GM19099 (cell line): ENCODE results near the gene GNB1.

Source experiments
- POLR2A ChIP-seq: IDR thresholded peaks from 3 replicates; pipeline ENCODE4 v1.6.1; 2011; ENCODE audit warnings: low read depth; ENCODE audit not compliant: insufficient read length; ENCODE audit errors: extremely low read depth

The GNB1 gene

DNA sequence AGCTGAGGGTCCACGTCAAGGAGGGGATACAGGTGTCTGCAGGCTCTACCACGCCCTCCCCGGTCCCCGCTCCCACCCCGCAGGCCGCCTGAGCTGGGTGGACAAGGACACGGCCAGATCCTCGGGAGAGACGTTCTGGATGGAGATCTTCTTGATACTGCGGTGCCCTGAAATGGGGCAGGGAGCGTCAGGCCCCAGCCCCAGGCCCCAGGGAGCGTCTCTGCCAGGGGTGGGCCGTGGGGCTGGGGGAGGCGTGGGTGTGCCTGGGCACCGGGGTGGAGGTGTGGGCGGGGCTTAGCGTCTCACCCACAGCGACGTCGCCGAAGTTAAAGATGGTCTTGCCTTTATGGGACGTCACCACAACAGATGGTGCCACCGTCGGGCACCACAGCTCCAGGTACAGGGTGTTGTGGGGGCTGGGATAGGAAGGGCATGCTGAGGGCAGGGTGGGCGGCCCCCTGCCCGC is 35.5 kb upstream of the GNB1 start:
- no peak for TF ChIP-seq POLR2A

DNA sequence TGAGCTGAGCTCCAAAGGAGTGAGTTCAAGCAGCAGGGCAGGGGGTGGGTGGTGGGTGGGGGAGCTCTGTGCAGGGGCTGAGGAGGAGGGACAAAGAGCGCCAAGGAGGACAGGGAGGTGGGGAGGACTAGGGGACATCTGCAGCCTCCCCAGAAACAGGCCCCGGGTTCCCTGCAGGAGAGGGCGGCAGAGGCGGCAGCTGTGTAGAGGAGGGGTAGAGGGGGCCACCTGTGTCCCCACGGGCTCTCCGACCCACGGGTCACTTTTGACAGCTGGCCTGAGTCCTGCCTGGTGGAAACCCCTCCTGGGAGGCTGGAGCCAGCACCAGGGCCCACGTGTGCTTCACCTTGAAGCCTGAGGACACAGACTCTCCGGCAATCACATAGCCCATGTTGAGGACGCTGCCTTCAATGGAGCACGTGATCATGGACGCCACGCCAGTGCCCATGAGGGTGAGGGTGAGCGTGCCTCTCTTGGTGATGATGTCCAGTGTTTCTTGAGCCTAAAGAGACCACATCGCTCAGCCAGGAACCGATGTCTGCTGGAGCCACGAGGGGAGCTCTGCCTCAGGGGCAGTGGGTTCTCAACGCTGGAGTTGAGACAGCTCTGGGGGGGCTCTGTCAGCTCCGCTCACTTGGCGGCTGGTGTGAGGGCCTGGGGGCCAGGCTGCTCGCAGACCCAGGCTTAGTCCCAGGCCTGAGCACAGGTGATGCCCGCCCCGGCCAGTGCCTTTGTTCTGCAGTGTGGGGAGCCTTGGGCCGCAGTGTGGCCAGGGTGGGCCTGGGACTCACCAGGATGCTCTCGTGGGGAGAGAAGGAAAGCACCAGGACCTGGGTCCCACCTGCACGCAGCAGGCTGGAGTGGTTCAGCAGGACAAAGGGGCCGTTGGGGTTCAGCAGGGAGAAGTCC is 34.8 kb upstream of the GNB1 start:
- TF ChIP-seq POLR2A: no peak

DNA sequence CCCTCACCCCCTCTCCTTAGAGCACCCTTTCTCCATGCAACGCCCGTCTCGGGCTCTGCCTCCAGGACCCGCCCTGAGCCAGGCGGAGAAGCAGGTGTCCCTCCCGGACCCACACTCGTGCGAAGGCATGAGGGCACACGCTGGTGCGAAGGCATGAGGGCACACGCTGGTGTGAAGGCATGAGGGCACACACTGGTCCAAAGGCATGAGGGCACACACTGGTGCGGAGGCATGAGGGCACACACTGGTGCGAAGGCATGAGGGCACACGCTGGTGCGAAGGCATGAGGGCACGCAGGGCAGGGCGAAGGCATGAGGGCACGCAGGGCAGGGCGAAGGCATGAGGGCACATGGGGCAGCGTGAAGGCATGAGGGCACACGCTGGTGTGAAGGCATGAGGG is 34.0 kb upstream of the GNB1 start:
- TF ChIP-seq POLR2A: no peak

DNA sequence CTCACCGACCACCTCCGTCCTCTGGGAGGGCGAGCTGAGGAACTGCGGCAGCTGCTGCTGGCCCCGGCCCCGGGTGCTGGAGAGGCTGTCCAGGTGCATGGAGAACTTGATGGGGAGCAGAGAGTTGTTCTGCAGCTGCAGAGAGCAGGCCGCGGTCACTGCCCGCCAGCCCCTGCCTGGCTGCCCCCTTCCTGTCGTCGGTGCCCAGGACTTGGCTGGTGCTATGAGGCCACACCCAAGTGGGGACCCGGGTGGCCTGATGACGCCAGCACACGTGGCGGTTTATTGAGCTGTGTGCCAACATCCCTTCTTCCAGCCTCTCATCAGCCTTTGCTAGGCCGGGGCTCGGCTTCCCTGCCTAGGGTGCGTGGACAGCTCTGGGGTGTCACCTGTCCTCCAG is 33.5 kb upstream of the GNB1 start:
- TF ChIP-seq POLR2A: no peak

DNA sequence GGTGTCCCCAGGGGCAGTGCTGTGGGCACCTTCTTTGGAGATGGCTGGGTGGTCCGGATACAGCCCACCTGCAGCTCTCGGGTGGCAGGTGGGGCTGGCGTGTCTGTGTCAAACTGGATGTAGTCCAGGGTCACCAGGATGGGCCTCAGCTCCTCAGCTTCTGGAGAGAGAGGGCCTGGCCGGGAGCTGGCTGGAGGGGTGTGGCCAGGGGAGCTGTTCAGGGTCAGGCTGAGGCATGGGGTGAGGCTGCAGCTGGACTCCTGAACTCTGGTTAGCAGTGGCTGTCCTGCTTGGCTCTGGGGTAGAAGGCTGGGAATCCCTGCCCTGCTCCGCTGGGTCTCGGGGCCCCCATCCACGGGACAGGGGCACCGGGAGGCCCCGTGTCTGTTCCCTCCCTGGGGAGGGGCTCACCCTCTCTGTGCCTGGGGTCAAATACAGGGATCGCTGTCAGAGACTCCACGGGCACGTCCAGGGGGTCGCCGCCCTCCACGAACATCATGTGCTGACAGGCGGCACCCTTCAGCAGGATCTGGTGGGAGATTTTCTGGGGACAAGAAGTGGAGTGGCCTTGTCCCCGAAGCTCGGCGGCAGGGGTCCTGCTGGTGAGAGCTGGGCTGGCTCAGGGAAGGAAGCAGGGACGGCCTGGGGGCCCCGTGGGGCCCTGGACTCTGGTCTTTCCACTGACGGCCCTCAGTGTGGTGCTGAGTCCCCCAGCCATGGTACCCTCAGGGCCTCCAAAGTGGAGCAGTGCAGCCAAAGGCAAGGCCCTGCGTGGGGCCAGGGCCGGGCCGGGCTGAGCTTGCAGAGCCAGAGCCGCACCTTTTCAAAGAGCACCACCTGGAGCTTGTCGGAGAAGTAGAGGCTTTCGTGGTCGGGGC is 32.3 kb upstream of the GNB1 start:
- no peak for TF ChIP-seq POLR2A

DNA sequence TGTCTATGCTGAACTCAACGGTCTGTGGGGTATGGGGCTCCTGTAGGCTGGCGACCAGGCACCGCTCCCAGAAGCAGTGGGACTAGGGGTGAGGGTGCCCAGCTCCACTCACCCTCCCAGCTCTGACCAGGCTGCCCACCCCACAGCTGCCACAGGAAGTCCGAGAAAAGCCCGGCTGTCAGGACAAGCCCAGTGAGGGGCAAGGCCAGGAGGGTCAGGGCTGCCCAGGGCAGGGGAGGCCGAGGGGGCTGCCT is 31.7 kb upstream of the GNB1 start:
- no peak for TF ChIP-seq POLR2A

DNA sequence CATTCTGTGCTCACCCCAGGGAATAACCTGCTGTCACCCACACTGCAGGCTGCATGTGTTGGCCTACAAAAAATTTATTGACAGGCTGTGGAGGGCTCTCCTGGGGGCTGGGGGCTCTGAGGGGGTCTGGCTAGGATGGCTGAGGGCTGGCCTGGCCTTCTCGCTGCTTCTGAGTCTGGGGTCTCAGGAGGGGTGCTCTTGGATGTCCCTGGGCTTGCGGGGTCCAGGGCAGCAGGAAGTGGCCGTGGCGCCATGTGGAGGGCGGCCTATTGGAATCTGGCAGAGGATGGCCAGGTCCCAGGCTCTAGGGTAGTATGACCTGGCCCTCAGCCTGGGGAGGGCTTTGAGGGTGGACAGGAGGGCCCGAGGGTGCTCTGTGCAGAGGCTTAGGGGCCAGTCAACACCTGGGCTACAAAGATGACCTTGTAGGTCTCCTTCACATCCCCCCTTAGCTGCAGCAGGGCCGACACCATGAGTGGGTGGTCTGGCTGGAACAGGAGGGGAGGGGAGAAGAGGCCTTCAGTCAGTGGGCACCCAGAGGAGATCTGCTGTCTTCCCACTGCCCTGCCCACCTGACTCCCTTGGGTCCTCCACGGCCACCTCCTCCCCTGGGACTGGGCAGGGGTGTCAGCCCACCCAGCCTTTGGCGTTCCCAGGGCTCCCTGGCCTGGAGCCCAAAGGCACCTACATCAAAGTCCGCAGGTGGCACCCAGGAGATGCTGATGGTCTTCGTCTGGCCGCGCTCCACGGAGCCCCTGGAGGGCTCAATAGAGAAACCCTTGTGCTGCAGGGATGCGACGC is 31.2 kb upstream of the GNB1 start:
- TF ChIP-seq POLR2A: no peak

DNA sequence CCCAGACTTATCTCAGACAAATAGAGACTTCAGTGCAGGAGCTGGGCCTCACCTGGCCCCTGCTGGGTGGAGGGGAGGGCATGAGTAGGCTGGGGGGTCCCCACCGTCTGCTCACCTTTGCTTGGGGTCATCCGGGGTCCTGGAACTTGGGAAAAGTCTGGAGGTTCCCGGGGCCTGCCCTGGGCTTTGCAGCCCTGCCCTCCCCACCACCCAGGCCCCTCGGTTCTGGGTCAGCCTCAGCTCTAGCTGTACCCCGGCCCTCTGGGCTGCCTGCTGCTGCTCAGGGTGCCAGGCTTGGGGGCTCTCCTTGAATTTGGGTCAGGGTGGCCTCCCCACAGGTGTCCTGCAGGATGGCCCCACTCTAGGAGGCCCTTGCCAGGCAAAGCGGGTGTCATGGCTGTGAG is 30.6 kb upstream of the GNB1 start:
- no peak for TF ChIP-seq POLR2A

DNA sequence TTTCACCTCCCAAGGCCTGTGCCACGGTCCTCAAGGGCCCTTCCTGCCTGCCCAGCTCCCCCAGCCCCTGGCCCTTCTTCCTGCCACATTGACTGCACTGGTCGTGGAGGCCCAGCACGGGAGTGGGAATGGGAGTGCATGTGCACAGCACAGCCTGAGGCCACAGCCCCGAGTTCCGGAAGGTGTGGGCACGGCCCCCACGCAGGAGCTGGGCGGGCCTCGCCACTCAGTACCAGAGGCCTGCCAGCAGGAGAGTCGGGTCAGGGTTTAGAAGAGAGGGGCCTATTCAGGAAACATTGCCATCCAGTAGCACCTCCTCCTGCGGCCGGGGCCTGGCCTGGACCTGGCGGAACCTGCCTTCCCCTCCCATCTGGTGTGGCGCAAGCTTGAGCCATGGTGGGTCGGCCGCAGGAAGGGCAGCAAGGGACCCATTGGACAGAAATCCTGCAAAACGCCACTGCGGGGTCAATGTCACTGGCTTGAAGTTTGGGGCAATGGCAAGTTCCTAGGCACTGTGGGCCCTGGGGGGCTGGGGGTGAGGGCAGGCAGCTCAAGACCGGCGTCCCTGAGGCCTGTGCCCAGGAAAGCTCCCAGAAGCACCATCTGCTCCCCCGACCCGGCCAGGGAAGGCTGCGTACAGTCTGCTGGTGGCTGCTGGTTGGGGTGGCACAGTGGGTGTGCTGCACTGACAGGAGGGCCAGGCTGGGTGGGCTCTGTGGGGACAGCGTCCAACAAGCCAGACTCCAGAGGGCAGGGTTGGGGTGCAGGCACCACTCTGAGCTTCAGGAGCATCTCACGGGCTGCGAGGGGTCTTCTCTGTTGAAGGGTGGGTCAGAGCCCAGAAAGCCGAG is 29.9 kb upstream of the GNB1 start:
- no peak for TF ChIP-seq POLR2A

DNA sequence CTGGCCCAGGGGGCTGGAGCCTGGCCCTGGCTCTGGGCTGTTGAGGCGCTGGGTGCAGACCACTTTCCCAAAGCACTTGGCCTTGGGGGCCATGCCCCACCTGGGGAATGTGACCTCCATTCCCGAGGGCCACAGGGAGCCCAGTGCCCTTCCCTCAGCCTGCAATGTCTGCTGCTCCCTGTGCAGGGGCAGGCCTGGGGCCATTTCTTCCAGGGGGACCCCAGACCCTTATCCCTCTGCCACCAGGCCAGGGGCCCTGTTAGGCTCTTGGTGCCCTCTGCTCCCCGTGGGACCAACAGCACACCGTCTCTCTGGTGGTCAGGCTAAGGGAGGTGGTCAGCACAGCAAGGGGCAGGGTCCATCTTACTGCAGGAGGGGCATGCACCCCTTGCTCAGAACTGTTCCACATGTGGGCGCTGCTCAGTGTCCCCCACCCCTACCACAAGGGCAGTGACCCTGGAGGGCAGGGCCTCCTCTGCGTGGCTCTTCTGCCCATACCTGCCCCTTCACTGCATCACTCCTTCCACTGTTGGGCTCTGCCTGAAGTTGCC is 29.2 kb upstream of the GNB1 start:
- no peak for TF ChIP-seq POLR2A

DNA sequence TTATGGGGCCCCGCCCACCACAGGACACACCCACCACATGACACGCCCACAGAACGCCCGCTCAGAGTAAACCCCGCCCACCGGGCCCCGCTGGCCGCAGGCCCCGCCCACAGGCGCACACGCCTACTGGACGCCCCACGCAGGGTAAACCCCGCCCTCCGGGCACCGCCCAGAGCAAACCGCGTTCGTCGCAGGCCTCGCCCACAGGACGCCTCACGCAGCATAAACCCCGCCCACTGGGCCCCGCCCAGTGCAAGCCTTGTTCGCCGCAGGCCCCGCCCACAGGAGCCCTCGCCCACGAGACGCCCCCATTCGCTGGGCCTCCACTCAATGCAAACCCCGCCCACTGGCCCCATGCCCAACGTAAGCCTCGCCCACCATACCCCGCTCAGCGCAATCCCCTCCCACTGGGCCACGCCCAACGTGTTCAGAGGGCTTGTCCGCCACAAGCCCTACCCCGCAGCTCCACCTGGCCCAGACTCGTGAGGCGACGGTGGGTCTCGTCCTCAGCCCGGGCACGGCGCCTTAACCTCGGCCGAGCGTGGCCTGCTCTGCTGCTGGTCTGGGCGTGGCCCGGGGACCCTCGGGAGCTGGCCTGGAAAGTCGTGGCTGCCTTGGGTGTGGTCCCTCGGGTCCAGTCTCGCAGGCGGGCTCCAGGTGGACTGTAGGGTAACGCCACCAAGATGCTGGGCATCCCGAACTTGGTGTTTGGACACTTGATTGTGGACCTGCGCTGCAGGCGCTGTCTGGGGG is 28.6 kb upstream of the GNB1 start:
- peak; percentile 10 for TF ChIP-seq POLR2A

DNA sequence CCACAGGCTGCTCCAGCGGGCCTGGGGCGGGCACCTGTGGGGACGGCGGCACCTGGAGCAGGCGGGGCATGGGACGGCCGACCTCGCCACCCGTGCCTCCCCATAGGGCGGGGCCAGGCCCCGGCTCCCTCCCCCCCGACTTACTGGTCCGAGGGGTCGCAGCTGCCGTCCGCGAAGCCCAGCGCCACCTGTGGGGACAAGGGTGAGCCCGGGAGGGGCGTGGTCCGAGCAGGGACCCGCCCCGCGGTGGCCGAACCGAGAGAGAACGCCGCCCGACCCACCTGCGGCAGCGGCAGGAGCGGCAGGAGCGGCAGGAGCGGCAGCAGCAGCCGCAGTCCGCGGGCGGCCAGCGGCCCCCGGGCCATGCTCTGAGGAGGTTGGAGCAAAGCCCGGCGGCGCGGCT is 28.0 kb upstream of the GNB1 start, which contains the start of gene TMEM52:
Gene TMEM52 (minus strand): TSS at position 379 of the 403 bp plus-strand sequence. CDS start 14 bp downstream, at position 365.
- TF ChIP-seq POLR2A: peak; percentile 23
